HTERT RPE-1 (cell line): Measurements from ENCODE around the gene DPF1.
"Not testable (repeated sequence)": the region's sequence is repeated elsewhere in the genome, so short reads cannot be mapped to it uniquely, and the experiment has no call there.

Experiments
- in situ Hi-C: fragments of 300-500 bp; cut with MboI; formaldehyde crosslinking; loops from 4 replicates; pipeline ENCODE4 v1.14.3; 2020; ENCODE audit warnings: low sequenced_read_pairs

DPF1 gene

GRCh38 chr19:38224014-38224862 is at the start of gene DPF1:
TSS of gene DPF1 (minus strand) at chr19:38224222. CDS start at chr19:38224142, 80 bp downstream.
- in situ Hi-C loops, result no loop called here

- in situ Hi-C loops, result no loop called here
Measured at GRCh38 chr19:38273499-38273898, 49.5 kb upstream of the DPF1 start.

- in situ Hi-C loops, result no loop called here
Measured at GRCh38 chr19:38270587-38271167, 46.7 kb upstream of the DPF1 start.

- in situ Hi-C loops, result no loop called here
Measured at GRCh38 chr19:38268539-38268938, 44.5 kb upstream of the DPF1 start.

GRCh38 chr19:38267761-38268483 is 43.9 kb upstream of the DPF1 start:
- in situ Hi-C loops, result no loop called here

- in situ Hi-C loops, result no loop called here
Measured at GRCh38 chr19:38266981-38267597, 43.1 kb upstream of the DPF1 start.

GRCh38 chr19:38265921-38266429 is 42.0 kb upstream of the DPF1 start:
- in situ Hi-C loops, result no loop called here

- in situ Hi-C loops, result no loop called here
Measured at GRCh38 chr19:38265213-38265861, 41.3 kb upstream of the DPF1 start.

- in situ Hi-C loops, result no loop called here
Measured at GRCh38 chr19:38264486-38265212, 40.6 kb upstream of the DPF1 start, which contains the start of gene SPINT2. TSS of gene SPINT2 (plus strand) at chr19:38264573. CDS start at chr19:38264893, 320 bp downstream.

GRCh38 chr19:38263689-38264485 is 39.9 kb upstream of the DPF1 start:
- in situ Hi-C loops, result no loop called here

- in situ Hi-C loops, result no loop called here
Measured at GRCh38 chr19:38262585-38263268, 38.7 kb upstream of the DPF1 start.

GRCh38 chr19:38261942-38262341 is 37.9 kb upstream of the DPF1 start:
- in situ Hi-C loops, result not testable (repeated sequence)

GRCh38 chr19:38255383-38256014 is 31.5 kb upstream of the DPF1 start:
- in situ Hi-C loops, result no loop called here

GRCh38 chr19:38253788-38254187 is 29.8 kb upstream of the DPF1 start:
- in situ Hi-C loops, result no loop called here

GRCh38 chr19:38252941-38253691 is 29.1 kb upstream of the DPF1 start:
- in situ Hi-C loops, result no loop called here

GRCh38 chr19:38252385-38252784 is 28.4 kb upstream of the DPF1 start:
- in situ Hi-C loops, result no loop called here

- in situ Hi-C loops, result no loop called here
Measured at GRCh38 chr19:38251564-38252051, 27.6 kb upstream of the DPF1 start.
